Lung (tissue), 12 donors: Measurements from ENCODE around the gene ADCY5. TPM values are rescaled to one million over a fixed set of nuclear protein-coding genes. Genes with fewer than 3 reads are reported as not detected.

ENCODE experiments used
- ATAC-seq: fragments of 200-7000 bp; cut with Tn5 transposase; one replicate; pipeline ENCODE4 v1.9.1; 2020; ENCODE audit warnings: moderate number of reproducible peaks; ENCODE audit not compliant: insufficient read depth, low FRiP score
- DNase-seq, 3 donors: peaks; one replicate each; pipeline ENCODE4 v3.0.0-alpha.2; 2013 to 2017
- H3K27ac ChIP-seq, 2 donors: one replicate each; pipeline ENCODE4 v1.5.1; 2013; ENCODE audit warnings: mild to moderate bottlenecking in 2 of 2, moderate library complexity in 2 of 2, control low read depth in 1 of 2, inconsistent platforms in 1 of 2, low read depth in 1 of 2, low read length in 1 of 2
- H3K27me3 ChIP-seq, 3 donors: one replicate each; pipeline ENCODE4 v1.5.1; 2013; ENCODE audit warnings: low read length in 2 of 3; ENCODE audit not compliant: control insufficient read depth in 3 of 3, insufficient read depth in 3 of 3
- H3K36me3 ChIP-seq, 4 donors: one replicate each; pipeline ENCODE4 v1.5.1; 2013; ENCODE audit warnings: low read length in 4 of 4, mild to moderate bottlenecking in 1 of 4, moderate library complexity in 1 of 4; ENCODE audit not compliant: control insufficient read depth in 4 of 4, insufficient read depth in 4 of 4
- H3K4me1 ChIP-seq, 5 donors: one replicate each; pipeline ENCODE4 v1.5.1; 2013; ENCODE audit warnings: low read length in 5 of 5, mild to moderate bottlenecking in 2 of 5, moderate library complexity in 1 of 5; ENCODE audit not compliant: control insufficient read depth in 5 of 5, insufficient read depth in 5 of 5
- H3K4me3 ChIP-seq: one replicate; pipeline ENCODE4 v1.5.1; 2013; ENCODE audit warnings: mild to moderate bottlenecking, control low read depth, moderate library complexity
- H3K9ac ChIP-seq, 2 donors: one replicate each; pipeline ENCODE4 v1.5.1; 2013; ENCODE audit warnings: low read length in 2 of 2, control low read depth in 1 of 2; ENCODE audit not compliant: insufficient read depth in 1 of 2
- H3K9me3 ChIP-seq, 4 donors: one replicate each; pipeline ENCODE4 v1.5.1; 2013; ENCODE audit warnings: low read length in 3 of 4, mild to moderate bottlenecking in 1 of 4, moderate library complexity in 1 of 4; ENCODE audit not compliant: control insufficient read depth in 4 of 4, insufficient read depth in 3 of 4
- CTCF ChIP-seq: IDR thresholded peaks from 2 replicates; pipeline ENCODE4 v1.5.1; 2012; ENCODE audit warnings: mild to moderate bottlenecking; ENCODE audit errors: control extremely low read depth, extremely low read depth
- WGBS, 2 donors: extraction: QIAGEN DNeasy Blood & Tissue Kit; methylation state at CpG; one replicate each; pipeline ENCODE4 v1.1.7; 2013; 5-methylcytosine and 5-hydroxymethylcytosine counted together
- polyA plus RNA-seq, 2 donors: library from polyadenylated mRNA; stranded (reverse); fragments of 200-250 nt; gene quantifications; one replicate each; pipeline ENCODE4 v1.2.1, GENCODE V29; 2013
- total RNA-seq, 2 donors: library from RNA; depleted of rRNA in 1 of 2; stranded (reverse); fragments of >200 nt in 1 of 2; gene quantifications; one replicate each; pipeline ENCODE4 v1.2.1, GENCODE V29; 2014 to 2021
- donor health status: control.
- donor health status: control.
- donor health status: Bipolar disorder and iron deficiency.
- donor health status: healthy.
- donor health status: DM: yes; HTN: yes; CAD: no.

ADCY5 gene
- total and polyA plus RNA-seq, 4 donors = 1.2 to 8.4 (median 2.4) TPM

- Histone ChIP-seq H3K36me3 (peaks cover 0 to 7% (median 1%) of the 10 kb centered on the region in 4 donors), H3K27me3 (no peaks in the 10 kb centered on the region), H3K27ac (no peak overlapping the region), H3K9ac (no peak overlapping the region), H3K4me3 (no peak overlapping the region), H3K9me3 (no peaks in the 10 kb centered on the region), H3K4me1 (peaks cover 0 to 2% (median 0%) of the 10 kb centered on the region in 5 donors)
- 89 to 95% methylated on average over 13 of the region's 13 CpGs for WGBS, 2 donors
- ATAC-seq (no peak), DNase-seq (no peak)
- no peak for TF ChIP-seq CTCF
These were observed 154.5 kb downstream of the ADCY5 start for GRCh38 chr3:123294296-123294938.

- peaks cover 0 to 2% (median 0%) of the 10 kb centered on the region in 5 donors for H3K4me1 ChIP-seq
- TF ChIP-seq CTCF = no peak
- H3K27ac ChIP-seq = no peak overlapping the region
- no peaks in the 10 kb centered on the region for H3K9me3 ChIP-seq
- H3K9ac ChIP-seq = no peak overlapping the region
- DNase-seq (no peak), ATAC-seq (no peak)
- no peak overlapping the region for H3K4me3 ChIP-seq
- WGBS, 2 donors = 74 to 84% methylated on average over 15 of the region's 15 CpGs
- H3K36me3 ChIP-seq = peaks cover 0 to 3% (median 0%) of the 10 kb centered on the region in 4 donors
- H3K27me3 ChIP-seq = no peaks in the 10 kb centered on the region
These were observed 156.3 kb downstream of the ADCY5 start for GRCh38 chr3:123292321-123293310.

GRCh38 chr3:123291404-123291803, 157.5 kb downstream of the ADCY5 start:
- WGBS, 2 donors = 86 to 87% methylated on average over 7 of the region's 7 CpGs
- no peak overlapping the region for H3K9ac ChIP-seq
- H3K4me1 ChIP-seq = peaks cover 0 to 2% (median 0%) of the 10 kb centered on the region in 5 donors
- H3K9me3 ChIP-seq = no peaks in the 10 kb centered on the region
- no peak for TF ChIP-seq CTCF
- no peaks in the 10 kb centered on the region for H3K27me3 ChIP-seq
- DNase-seq (no peak), ATAC-seq (no peak)
- H3K27ac ChIP-seq = no peak overlapping the region
- H3K4me3 ChIP-seq = no peak overlapping the region
- peaks cover 0 to 3% (median 1%) of the 10 kb centered on the region in 4 donors for H3K36me3 ChIP-seq
